SKM-1 treated with dmso at 0.1 percent for 144 hours (cell line): ENCODE results near the gene SNRNP200.

Experiments
- DNase-seq: peaks from one replicate; lab custom pipeline; 2025; ENCODE audit not compliant: unreplicated experiment; lab: John Stamatoyannopoulos, UW

The SNRNP200 gene

GRCh38 chr2:96274355-96275056 is 30.8 kb downstream of the SNRNP200 start:
- DNase-seq: no peak

- DNase-seq: no peak
Measured at GRCh38 chr2:96273763-96274162, 31.6 kb downstream of the SNRNP200 start.

GRCh38 chr2:96271995-96272394 is 33.4 kb downstream of the SNRNP200 start:
- DNase-seq: no peak

- DNase-seq: peak; percentile 29
Measured at GRCh38 chr2:96267159-96267971, 38.0 kb downstream of the SNRNP200 start.

GRCh38 chr2:96265840-96266679 is 39.3 kb downstream of the SNRNP200 start, which contains the start of the genes CIAO1 and TMEM127:
Gene CIAO1 (plus strand): TSS chr2:96266225. CDS start chr2:96266351, 126 bp downstream.
Gene TMEM127 (minus strand): TSS chr2:96265997. CDS start chr2:96265381, 616 bp downstream.
- DNase-seq: peak; percentile 96

- DNase-seq: no peak
Measured at GRCh38 chr2:96265349-96265839, 40.0 kb downstream of the SNRNP200 start.

- no peak for DNase-seq
Measured at GRCh38 chr2:96264656-96265348, 40.5 kb downstream of the SNRNP200 start.

- no peak for DNase-seq
Measured at GRCh38 chr2:96264086-96264485, 41.3 kb downstream of the SNRNP200 start.

- no peak for DNase-seq
Measured at GRCh38 chr2:96262306-96262705, 43.0 kb downstream of the SNRNP200 start.

- DNase-seq: no peak
Measured at GRCh38 chr2:96261328-96262003, 43.9 kb downstream of the SNRNP200 start.

- peak; percentile 91 for DNase-seq
Measured at GRCh38 chr2:96260387-96261260, 44.7 kb downstream of the SNRNP200 start.

GRCh38 chr2:96259497-96259921 is 45.8 kb downstream of the SNRNP200 start:
- no peak for DNase-seq

- no peak for DNase-seq
Measured at GRCh38 chr2:96258166-96259022, 47.0 kb downstream of the SNRNP200 start.

- peak; percentile 79 for DNase-seq
Measured at GRCh38 chr2:96257744-96258143, 47.6 kb downstream of the SNRNP200 start.

GRCh38 chr2:96256611-96257113 is 48.7 kb downstream of the SNRNP200 start:
- DNase-seq: peak; percentile 30

GRCh38 chr2:96254571-96254970 is 50.8 kb downstream of the SNRNP200 start:
- no peak for DNase-seq

GRCh38 chr2:96253006-96253405 is 52.3 kb downstream of the SNRNP200 start:
- no peak for DNase-seq

GRCh38 chr2:96252526-96252925 is 52.8 kb downstream of the SNRNP200 start:
- no peak for DNase-seq
